ENCODE measurements around the gene CEBPG.

The CEBPG gene

DNA sequence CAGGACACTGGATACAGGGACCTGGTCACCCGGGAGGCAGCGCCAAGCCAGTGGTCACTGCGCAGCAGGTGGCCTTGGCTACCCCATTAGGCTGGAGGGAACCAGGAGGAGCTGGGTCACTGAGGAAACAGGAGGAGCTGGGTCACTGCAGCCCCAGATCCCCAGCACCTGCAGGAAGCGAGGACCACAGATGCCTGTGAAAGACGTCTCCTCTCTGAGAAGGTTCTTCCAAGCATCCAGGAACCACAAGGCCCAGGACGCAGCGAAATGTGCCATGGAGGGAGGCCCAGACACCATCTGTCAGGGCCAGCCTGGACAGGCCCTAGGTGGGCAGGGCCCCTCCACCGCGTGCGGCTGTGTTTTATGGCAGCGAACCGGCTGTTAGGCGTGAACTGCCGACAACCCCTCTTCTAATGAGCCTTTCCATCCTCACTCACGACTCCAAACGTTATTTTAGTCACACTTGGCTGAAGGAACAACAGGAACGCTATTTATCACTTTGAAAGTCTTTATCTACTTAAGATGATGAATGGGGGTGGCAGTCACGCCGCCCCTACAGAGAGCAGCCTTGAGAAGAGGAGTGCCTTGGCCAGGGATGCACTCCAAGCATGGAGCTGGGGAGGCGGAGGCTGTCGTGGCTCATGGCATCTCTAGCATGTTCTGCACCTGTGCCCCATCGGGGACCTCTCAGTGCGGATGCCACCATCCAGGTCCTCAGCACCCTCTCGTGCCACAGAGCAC, 53.3 kb downstream of the CEBPG start:
- no peak for DNase-seq

DNA sequence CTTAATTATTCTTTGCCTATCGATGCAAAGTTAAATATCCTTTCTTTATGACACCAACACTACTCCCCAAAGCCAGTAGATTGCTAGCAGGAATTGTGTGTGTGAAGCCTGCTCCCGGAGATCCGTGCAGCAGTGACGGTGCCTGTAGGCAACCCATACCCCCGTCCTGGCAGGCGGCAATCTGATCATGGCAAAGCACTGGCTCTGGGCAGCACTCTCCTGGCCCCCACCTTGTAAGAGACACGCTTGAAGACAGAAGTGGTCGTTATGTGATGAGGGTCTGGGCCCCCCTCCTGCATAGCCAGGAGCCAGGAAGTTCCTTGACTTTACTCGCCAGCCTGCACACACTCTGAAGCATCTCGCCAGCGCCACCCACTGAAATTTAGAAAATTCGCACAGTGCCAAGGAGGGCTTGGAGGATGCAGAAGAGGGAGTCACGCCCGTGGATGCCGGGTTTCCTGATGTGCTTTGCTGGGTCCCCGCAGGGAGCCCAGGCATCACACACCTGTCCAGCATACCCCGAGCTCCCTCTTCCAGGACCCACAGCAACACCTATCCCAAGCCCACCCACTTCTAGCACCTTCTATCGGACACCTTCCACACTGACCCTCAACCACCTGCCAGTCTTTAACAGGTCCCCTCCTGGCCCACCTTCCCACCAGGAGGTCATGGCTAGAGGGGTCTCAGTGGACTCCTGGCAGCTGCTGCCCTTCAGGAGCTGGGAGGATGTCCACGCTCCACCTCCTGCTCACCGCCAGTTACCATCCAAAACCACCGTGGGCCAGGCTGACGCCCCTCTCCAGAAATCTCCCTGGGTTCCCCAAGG, 54.5 kb downstream of the CEBPG start:
- no peak for DNase-seq

DNA sequence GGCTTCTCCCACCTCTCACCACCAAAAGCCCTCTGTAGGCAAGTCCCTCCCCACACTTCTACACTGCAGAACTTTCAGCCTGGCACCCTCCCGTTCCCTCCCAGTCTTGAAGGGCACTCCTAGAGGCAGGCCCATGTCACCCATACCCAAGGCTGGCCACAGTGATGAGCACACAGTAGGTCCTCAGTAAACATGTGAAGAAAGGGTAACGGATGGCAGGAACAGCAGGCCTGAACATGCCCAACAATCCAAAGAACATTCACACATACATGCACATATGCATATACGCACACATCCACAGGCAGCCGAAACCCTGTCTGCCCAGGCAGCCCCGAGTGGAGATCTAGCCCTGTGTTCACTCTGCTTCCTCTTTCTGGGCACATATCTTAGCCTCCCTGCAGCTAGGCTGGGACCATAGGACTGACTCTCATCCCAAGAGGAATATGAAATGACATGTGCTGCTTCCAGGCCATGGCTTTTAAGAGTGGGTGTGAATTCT, 55.2 kb downstream of the CEBPG start:
- DNase-seq = no peak

DNA sequence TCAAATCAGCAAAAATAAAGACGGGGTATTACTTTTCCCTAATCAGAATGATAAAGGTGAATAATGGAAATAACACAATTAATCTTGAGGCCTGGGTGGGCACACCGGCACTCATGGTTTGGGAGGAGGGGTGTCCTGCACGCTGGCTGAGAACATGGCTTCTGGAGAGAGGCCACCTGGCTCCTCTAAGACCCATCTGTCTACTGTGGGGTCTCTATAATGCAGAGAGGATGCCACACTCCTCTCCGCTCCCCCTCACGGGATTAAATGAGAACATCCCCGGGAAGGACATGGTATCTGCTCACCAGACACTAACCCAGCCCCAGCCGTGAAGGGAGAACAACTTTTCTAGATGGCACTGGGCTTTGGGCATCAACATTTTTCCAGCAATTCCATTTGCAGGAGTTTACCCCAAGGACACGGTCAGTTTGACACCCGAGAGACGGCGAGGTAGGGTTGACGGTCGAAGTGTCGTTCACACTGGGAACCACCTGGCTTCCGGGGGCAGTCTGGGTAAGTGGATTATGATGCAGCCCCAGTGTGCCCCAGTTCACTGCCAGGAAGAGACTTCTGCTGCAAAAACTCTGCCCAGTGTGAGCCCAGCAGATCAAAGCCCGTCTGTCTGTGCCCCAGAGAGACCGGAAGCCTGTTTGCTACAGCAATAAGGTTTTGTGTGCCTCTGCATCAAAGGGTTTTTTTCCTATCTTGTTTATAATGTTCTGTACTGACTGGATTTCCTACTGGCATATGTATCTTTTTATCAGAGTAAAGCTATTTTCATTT, 56.6 kb downstream of the CEBPG start:
- DNase-seq = no peak

DNA sequence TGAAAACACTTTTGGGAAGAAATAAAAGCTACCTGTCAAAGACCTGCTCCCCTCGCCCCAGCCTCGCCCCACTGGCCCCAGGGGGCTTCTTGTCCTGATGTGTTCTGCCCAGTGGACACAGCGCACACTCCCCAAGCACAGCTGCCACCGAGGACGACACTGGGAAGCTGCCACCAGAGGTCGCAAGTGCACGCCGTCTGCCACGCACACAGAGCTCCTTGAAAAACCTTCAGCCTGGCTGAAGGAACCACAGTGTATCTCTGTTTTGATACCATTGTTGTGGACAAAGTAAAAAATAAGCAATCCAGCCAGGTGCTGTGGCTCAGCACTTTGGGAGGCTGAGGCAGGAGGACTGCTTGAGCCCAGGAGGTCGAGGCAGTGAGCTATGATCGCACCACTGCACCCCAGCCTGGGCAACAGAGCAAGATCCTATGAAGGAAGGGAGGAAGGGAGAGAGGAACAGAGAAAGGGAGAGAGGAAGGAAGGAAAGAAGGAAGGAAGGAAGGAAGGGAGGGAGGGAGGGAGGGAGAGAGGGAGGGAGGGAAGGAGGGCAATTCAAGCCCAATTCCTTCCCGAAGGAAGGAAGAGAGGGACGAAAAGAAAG, 57.3 kb downstream of the CEBPG start:
- no peak for DNase-seq

DNA sequence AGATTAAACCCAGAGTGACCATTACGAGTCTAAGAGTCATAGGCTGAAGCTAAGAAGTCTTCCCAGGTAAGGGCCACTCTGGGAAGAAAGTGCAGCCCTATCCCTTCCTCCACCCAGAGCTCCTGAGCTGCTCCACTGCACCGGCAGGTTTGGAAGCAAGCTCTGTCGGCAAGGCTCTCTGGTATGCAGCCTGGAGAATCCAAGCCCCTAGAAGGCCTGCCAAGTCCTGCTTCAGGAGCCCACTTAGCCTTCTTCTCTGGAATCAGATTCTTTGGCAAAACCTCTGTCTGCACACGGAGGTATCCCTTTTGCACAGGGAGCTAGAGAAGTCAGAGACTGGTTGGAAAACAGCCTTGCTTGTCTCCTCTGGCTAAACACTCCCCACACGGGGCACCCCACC, 58.5 kb downstream of the CEBPG start:
- DNase-seq = no peak

Data from T1000 (cell line).